Natural killer cell (primary cell): ENCODE results near the gene MTOR. TPM values are rescaled to one million over a fixed set of nuclear protein-coding genes. Genes with fewer than 3 reads are reported as not detected.

Experiments
- ATAC-seq, 3 donors: fragments of 150-1000 bp in 2 of 3; fragments of 200-7000 bp in 1 of 3; cut with Tn5 transposase; 1 replicate in 1 of 3; 2 replicates in 2 of 3; pipeline ENCODE4 v1.10.0; 2021; ENCODE audit warnings: mild to moderate bottlenecking in 2 of 3, moderate library complexity in 2 of 3
- DNase-seq, 2 donors: peaks; one replicate each; pipeline versions ENCODE4 v3.0.0 to v3.0.0-alpha.2; 2013 to 2021; ENCODE audit warnings: mixed read lengths in 1 of 2
- H3K27ac ChIP-seq: one replicate; pipeline ENCODE4 v1.5.1; 2013; ENCODE audit warnings: mild to moderate bottlenecking, low read length
- H3K27me3 ChIP-seq: one replicate; pipeline ENCODE4 v1.6.1; 2013; ENCODE audit warnings: low read length; ENCODE audit not compliant: control insufficient read depth, insufficient read depth
- H3K36me3 ChIP-seq: one replicate; pipeline ENCODE4 v1.6.1; 2013; ENCODE audit warnings: low read length; ENCODE audit not compliant: control insufficient read depth, insufficient read depth
- H3K4me1 ChIP-seq: one replicate; pipeline ENCODE4 v1.6.1; 2013; ENCODE audit warnings: low read length; ENCODE audit not compliant: control insufficient read depth, insufficient read depth
- H3K4me3 ChIP-seq: one replicate; pipeline ENCODE4 v1.5.1; 2013; ENCODE audit warnings: low read length
- H3K9me3 ChIP-seq: one replicate; pipeline ENCODE4 v1.6.1; 2013; ENCODE audit warnings: low read length; ENCODE audit not compliant: control insufficient read depth, insufficient read depth
- H3K27ac Mint-ChIP-seq, 2 donors: one replicate each; pipeline ENCODE4 v1.8.0; 2022; ENCODE audit warnings: mild to moderate bottlenecking in 2 of 2, mixed read lengths in 2 of 2, moderate library complexity in 1 of 2
- H3K27me3 Mint-ChIP-seq, 2 donors: one replicate each; pipeline ENCODE4 v1.8.0; 2022; ENCODE audit warnings: low read depth in 2 of 2, mixed read lengths in 2 of 2
- H3K36me3 Mint-ChIP-seq: one replicate; pipeline ENCODE4 v1.8.0; 2022; ENCODE audit warnings: mixed read lengths
- H3K4me1 Mint-ChIP-seq, 2 donors: one replicate each; pipeline ENCODE4 v1.8.0; 2022; ENCODE audit warnings: mixed read lengths in 2 of 2
- H3K4me3 Mint-ChIP-seq: one replicate; pipeline ENCODE4 v1.8.0; 2022; ENCODE audit warnings: mild to moderate bottlenecking, moderate library complexity, mixed read lengths
- H3K9me3 Mint-ChIP-seq, 2 donors: one replicate each; pipeline ENCODE4 v1.8.0; 2022; ENCODE audit warnings: mixed read lengths in 2 of 2
- CTCF ChIP-seq: fragments of 200-600 bp; IDR thresholded peaks from one replicate; pipeline ENCODE4 v1.8.0; 2022; ENCODE audit warnings: antibody characterized with exemption
- WGBS: methylation state at CpG from one replicate; pipeline ENCODE4 v1.1.7; 2013; ENCODE audit warnings: missing lambda C conversion rate; ENCODE audit not compliant: insufficient coverage; 5-methylcytosine and 5-hydroxymethylcytosine counted together
- intact Hi-C: fragments of 100-400 bp; cut with micrococcal nuclease; formaldehyde crosslinking; loops from one replicate; pipeline ENCODE4 v1.14.2; 2022
- total RNA-seq, 4 donors: library from RNA; stranded (reverse); fragments of 120-200 nt in 1 of 4; gene quantifications; one replicate each; pipeline versions ENCODE4 v1.2.3 to v1.2.4, GENCODE V29; 2013 to 2022

Gene MTOR
- total RNA-seq, 3 donors from 2014 or later (not counting 1 experiment from before 2014, with no cell fraction given), result 42.7 to 54.6 (median 43.7) TPM

- Mint-ChIP-seq H3K36me3 (peaks cover 17% of the 10 kb centered on the region), H3K4me1 (no peaks in the 10 kb centered on the region), H3K27ac (no peak overlapping the region), H3K27me3 (no peaks in the 10 kb centered on the region), H3K4me3 (no peak overlapping the region), H3K9me3 (no peaks in the 10 kb centered on the region)
- Histone ChIP-seq H3K36me3 (peaks cover 78% of the 10 kb centered on the region), H3K4me3 (no peak overlapping the region), H3K27ac (no peak overlapping the region), H3K9me3 (no peaks in the 10 kb centered on the region), H3K4me1 (no peaks in the 10 kb centered on the region), H3K27me3 (no peaks in the 10 kb centered on the region)
- no peak for TF ChIP-seq CTCF
- intact Hi-C loops, result no loop called here
- ATAC-seq (no peak), DNase-seq (no peak)
- WGBS, result 91% methylated on average over 3 of the region's 5 CpGs
These were observed 127.5 kb downstream of the MTOR start for GRCh38 chr1:11134898-11135266.

DNA sequence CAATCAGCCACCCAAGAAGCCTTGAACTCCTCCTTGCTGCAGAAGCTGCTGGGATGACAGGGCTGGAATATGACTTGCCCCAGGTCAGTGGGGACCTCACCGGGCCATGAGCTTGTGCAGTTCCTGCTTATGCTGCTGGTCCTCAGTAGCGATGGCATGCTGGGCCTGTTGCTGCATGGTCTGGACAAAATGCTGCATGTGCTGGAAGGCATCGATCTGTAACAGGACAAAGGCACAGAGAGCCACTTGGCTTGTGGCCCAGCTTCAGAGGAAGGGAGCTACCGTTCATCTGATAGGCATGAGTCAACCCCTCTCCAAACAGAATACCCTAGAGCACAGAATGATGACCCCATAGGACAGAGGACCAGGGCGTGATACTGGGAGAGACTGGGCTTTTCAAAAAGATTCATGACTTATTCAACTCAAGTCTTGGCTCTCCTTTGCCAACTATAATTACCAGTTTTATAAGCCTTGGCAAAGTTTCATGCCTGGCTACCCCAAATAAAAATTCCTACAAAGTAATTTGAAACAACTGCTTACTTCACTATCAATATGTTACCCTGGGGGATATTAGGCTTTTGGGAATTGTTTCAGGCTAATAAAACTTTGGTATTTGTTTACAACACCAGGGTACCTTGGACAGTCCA, 128.0 kb downstream of the MTOR start:
- no peaks in the 10 kb centered on the region for H3K9me3 Mint-ChIP-seq
- no peaks in the 10 kb centered on the region for H3K9me3 ChIP-seq
- intact Hi-C loops, result no loop called here
- no peak overlapping the region for H3K27ac Mint-ChIP-seq
- peaks cover 17% of the 10 kb centered on the region for H3K36me3 Mint-ChIP-seq
- WGBS, result 97% methylated on average over 5 of the region's 5 CpGs
- DNase-seq (no peak), ATAC-seq (no peak)
- TF ChIP-seq CTCF, result no peak
- no peak overlapping the region for H3K4me3 ChIP-seq
- H3K27me3 ChIP-seq, result no peaks in the 10 kb centered on the region
- H3K36me3 ChIP-seq, result peaks cover 82% of the 10 kb centered on the region
- no peaks in the 10 kb centered on the region for H3K4me1 Mint-ChIP-seq
- no peaks in the 10 kb centered on the region for H3K27me3 Mint-ChIP-seq
- H3K27ac ChIP-seq, result no peak overlapping the region
- H3K4me3 Mint-ChIP-seq, result no peak overlapping the region
- H3K4me1 ChIP-seq, result no peaks in the 10 kb centered on the region

GRCh38 chr1:11132563-11133293, 129.6 kb downstream of the MTOR start:
- Mint-ChIP-seq H3K4me1 (no peaks in the 10 kb centered on the region), H3K27me3 (no peaks in the 10 kb centered on the region), H3K36me3 (peaks cover 16% of the 10 kb centered on the region), H3K4me3 (no peak overlapping the region), H3K9me3 (no peaks in the 10 kb centered on the region), H3K27ac (no peak overlapping the region)
- peaks cover 82% of the 10 kb centered on the region for H3K36me3 ChIP-seq
- intact Hi-C loops, result no loop called here
- no peaks in the 10 kb centered on the region for H3K9me3 ChIP-seq
- no peak overlapping the region for H3K27ac ChIP-seq
- H3K4me1 ChIP-seq, result no peaks in the 10 kb centered on the region
- WGBS, result 93% methylated on average over 8 of the region's 8 CpGs
- TF ChIP-seq CTCF, result no peak
- no peaks in the 10 kb centered on the region for H3K27me3 ChIP-seq
- DNase-seq (no peak), ATAC-seq (no peak)
- no peak overlapping the region for H3K4me3 ChIP-seq
